Activated CD8-positive, alpha-beta memory T cell treated with anti-CD3 and anti-CD28 coated beads for 24 hours (primary cell): ENCODE data around the gene USP10.

Source experiments
- DNase-seq: peaks from one replicate; pipeline ENCODE4 v3.0.0-alpha.2; 2020

USP10 gene

DNA sequence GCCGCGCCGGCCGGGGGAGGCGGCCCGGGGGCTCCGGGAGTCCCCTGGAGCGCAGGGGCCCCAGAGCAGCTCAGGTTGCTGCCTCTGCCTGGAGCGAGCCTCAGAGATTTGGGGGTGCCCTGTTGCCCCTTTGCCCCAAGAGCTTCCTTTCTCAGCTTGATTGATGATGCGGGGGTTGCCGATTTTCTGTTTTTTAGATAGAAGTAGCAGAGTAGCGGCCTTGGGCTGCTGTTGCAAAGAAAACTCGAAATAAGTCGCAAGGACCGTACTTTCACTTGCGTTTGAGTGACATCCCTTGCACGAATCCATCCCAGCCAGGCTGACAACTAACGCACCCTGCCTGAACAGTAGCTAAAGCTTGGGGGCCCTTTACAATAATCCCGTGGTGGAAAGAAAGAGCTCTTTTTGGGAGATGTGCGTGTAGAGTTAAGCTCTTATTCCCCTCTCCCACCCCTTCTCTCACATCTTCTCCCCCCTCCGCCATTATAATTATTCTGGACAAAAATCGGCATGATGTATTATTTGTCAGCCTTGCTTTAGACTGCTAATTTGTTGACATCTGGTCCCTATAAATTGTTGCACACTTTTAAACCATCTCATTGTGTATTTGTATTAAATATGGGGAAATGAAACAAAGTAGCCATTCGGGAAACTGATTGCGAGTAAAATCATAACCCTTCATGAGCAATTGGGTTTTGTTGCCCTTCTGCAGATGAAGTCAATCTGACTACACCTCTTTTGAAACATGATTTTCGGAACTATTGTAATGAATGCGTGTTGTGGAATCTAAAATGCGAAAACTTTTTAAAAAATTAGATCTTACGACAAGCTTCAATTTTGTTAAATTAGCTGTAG lies 873 bp downstream of the USP10 start:
- DNase-seq = peak; percentile 79

DNA sequence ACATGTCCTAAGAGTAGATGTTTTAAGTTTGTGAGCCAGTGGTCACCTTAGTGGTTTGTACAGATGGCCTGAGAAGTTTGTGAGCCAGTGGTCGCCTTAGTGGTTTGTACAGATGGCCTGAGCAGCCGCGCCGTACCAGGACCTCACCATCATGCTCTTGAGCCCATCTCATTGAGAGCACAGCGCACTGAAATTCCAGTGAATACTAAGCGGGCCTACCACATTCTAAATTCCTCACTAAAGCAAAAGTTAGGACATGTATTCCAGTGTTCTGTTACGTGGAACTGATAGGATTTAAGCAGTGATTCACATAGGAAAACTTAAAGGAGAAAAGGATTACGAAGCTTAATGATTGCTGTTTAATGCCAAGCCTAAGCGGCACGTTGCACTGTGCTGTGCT lies 3.9 kb downstream of the USP10 start:
- DNase-seq = no peak

DNA sequence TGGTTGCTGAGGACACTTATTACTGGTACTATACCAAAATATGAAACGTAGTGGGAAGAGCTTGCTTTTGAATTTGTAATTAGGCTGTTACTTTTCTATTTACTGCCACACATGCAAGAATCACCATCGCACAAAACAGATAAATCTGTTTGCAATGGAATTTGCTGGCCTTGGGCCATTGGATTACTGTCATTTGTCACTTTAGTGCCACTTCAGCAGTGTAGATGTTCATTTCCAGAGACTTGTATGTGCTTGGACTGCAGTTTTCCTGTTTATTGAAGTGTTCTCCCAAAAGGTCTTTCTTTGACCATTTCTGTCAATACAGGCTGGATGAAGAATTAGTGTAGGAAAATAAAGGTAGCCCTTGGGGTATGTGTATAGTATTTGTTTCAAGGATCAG lies 4.5 kb downstream of the USP10 start:
- DNase-seq = no peak

DNA sequence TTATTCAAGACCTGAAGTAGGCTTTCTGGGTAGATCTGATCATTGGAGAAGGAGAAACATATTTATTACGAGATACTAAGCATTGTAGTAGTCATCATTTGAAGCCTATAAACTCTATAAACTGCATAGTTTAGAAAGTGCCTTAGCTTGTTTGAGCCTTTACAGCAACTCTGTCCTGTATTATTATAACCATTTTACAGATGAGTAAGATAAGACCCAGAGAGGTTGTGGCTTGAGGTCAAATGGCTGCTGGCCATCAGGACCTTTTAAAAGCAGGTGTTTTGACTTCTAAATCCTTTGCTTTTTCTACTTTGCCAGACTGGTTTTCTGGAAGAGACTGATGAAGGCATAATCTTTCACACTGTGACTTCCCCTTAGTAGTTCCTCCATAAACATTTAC lies 7.1 kb downstream of the USP10 start:
- no peak for DNase-seq

DNA sequence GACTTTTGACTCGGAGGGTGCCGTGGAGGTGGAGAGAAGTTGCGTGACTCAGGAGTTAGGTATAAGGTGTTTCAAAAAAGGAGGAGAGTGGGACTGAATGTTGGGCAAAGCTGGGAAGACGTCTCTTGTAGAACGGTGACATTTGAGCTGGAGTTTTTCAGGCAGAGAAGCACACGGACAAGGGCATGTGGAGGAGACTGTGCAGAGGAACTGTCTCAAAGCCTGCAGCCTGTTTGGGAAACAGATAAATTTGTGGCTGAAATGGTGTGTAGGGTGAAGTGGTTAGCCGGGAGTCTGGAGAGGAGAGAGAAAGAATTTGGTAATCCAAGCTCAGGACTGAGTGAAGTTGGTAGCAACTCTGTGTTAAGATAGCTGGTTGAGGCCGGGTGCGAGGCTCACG lies 9.8 kb downstream of the USP10 start:
- no peak for DNase-seq

DNA sequence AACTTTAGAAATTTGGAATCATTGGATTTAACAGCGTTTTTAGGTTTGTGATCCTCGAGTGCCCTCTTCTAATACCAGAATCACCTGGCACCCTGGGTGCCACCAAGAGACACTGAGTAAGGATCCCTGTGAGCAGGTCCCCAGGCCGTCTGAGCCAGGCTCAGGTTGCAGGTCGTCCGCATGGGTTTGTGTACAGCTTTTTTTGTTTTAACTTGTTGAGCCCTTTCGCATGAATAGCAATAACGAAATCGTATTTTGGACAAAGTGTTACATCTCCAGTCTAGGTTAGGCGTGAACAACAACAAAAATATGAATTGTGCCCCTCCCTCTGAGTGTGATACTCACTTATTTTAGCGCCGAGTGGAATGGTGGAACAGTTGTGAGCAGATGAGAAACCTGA lies 10.9 kb downstream of the USP10 start:
- no peak for DNase-seq

DNA sequence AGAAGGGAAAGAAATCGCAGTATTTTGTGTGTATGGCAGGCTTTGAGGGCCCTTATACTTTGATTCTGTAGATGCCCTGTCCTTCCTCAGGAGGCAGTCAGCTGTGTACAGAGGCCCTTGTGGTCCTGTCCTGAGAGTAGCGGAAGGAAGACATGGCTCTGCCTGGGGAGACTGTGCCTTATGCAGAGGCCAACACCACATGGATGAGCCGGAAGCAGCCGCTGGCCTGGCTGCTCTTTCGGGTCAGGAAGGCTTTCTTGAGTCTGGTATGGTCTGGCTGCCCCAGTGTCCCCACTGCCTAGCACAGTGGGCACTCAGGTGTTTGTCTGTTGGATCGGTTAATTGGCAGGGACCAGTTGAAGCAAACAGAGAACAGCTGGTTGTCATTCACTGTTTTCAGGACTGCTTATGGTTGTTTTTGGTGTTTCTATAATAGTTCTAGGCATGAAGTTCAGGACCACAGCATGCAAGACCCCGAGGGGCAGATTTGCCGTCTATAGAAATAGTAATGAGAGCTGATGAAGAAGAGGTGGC lies 12.4 kb downstream of the USP10 start:
- DNase-seq = no peak

DNA sequence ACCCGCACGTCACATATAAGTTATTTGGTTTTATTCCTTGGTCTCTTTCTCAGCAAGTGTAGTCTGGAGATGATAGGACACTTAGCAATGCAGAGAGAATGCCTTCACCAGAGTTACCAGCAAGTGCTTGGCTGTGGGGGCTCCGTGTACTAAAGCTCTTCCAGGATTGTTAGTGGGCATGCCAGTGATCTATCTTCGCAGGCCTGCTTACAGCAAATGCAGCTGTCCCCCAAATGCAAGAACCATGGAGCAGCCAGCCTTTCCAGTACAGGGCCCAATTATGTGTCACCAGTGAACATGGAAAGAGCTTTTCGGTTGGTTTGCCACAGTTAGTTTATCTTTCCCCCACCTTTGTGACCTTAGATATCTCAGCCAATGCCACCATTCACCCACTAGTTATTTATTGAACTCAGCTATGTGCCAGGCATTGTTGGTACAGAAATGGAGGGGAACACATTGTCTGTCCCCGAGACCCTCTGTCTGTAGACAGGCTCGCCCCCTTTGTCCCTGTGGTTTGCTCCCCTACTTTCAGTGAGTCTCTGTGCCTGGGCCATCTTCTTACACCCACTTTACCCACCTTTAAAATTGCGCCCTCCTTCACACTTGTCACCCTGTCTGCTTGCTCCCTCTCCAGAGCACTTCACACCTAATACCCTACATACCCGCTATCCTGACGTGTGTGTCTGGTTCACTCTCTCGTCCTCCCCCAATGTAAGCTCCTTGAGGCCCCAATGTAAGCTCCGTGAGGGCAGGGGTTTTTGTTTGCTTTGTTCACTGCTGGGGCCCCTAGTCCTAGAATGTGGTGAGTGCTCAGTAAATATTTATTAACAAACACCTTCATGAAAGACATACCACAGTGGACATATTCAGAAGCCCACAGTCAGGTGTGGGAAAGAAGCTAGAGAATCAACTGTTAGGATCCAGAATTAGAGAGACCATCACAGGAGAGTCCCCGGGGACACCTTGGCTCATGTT lies 13.3 kb downstream of the USP10 start:
- no peak for DNase-seq

DNA sequence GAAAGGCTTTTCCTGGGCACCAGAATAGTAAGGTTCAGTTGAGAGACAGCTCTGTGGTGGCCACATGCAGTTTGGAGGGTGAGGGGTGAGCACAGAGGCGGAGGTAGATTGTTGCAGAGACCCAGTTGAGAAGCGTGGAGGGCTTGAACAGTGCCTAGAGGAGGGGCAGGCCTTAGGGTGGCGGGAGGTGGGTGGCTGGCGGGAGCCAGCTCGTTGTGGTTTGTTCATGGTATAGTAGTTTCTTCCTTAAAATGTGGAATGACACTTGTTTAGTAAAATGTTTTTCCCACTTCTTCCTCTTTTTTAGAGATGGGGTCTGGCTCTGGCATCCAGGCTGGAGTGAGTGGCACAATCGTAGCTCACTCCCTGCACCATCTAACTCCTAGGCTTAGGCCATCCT lies 14.2 kb downstream of the USP10 start:
- DNase-seq = no peak

DNA sequence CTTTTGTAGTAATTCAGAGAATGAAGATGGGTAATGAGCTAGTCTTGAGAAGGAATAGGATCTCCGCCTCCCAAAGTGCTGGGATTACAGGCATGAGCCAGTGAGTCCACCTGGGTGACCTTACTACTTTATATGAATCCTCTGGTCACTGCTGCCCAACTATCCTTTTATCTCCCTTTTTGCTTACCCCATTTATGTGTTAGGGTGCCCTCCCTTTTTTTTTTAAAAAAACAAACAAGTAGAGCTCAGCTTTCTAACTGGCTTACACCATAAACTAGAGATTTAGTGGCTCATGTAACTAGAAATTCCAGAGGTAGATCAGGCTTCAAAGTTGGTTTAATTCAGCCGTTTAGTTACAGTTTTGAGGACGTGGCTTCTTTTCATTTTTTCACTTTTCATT lies 15.6 kb downstream of the USP10 start:
- no peak for DNase-seq

DNA sequence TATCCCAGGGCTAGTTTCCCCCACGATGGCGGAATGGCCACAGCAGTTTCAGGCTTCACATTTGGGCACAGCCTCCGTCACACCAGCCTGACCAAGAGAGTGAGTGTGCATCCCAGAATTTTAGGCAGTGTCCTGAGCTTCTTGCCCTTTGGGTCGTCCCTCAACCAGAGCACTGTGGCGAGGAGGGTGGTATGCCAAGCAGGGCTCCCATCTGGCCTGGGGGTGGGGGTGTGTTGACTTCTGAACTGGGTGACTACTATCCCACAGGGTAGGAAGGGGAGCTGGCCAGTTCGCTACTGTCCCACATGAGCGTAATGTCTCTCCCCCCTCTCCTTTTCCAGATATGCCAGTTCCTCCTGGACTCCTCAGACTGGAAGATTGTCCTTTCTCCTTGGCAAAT lies 16.1 kb downstream of the USP10 start:
- DNase-seq = no peak

DNA sequence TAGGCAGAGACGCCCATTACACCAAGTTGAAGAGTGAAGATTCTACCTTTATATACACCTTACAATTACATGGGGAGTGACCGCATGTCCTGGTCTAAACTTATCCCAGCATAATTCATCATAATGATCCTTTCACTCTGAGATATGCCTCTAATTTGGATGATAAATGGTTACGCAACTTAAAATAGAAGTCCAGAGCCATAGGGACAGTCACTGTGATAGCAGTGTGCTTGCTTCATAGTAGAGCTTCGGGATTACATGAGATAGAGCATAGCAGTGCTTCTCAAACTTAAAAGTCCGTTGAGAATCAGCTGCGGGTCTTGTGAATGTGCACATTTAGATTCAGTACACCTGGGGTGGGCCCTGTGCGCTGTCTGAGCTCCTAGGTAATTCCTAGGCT lies 16.9 kb downstream of the USP10 start:
- no peak for DNase-seq

DNA sequence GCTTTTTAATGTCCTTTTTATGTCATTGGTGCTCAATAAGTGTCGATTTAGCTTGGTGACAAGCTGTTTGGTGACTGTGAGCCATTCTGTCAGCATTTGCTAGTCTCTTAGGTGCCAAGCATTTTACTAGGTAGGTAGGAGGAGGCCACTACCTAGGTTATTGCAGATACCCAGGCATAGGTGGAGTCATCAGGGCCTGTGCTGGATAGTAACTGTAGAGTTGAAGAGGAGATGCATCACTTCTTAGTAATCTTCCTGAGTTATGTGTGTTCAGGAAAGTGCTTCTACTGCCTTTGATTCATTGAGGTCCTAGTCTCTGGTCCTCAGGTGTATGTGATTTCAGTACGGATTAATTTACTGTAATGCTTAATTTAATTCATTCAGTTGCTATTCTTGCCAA lies 17.7 kb downstream of the USP10 start:
- DNase-seq = no peak

DNA sequence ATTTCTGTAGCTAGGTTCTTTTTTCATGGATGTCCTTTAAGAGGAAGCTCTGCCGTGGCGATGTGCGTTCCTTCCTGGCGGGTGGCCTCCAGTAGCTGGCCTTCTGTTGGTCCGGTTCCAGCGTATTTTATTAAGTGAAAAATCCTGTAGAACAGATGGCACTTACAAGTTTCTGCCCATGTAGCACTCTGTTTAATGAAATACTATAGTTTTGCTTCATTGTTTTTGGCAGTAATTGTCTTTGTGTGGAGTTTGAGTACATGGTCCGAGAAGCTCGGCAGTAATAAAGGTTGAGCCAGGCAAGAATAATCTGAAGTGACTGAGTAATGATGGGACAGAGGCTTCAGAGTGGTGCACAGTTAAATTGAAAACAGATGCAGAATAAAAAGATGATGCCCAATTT lies 20.4 kb downstream of the USP10 start:
- DNase-seq = no peak

DNA sequence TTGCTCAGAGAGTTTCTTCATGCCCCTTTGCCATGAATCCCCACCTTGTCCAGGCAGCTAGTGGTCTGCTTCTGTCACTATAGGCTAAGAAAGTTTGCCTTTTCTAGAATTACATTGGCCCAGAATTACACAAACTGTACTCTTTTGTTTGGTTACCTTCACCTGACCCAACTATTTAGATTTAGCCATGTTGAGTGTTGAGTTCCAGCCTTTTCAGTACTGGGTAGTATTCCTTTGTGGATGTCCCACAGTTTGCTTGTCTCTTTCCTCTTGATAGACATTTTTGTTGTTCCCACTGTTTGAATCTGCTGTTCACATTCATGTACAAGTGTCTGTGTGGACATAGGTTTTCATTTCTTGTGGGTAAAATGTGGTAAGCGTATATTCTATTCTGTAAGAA lies 22.3 kb downstream of the USP10 start:
- no peak for DNase-seq

DNA sequence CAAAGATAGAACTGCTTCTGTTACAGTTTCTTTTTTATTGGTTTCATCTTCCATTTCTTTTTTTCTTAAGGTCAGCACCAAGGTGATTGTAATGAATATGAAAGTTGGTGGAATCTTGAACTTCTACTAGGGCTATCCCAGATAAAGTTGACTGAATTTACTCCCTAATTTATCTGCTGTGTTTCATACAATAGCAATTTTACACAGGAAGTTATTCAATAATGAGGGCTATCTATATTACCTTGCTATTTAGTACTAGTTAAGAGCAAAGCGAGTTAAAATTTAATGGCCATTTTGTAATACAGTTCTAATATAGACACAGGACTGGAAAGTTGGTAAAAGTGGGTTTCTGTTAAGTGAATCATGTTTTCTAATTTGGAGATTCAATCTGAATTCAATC lies 24.1 kb downstream of the USP10 start:
- no peak for DNase-seq

DNA sequence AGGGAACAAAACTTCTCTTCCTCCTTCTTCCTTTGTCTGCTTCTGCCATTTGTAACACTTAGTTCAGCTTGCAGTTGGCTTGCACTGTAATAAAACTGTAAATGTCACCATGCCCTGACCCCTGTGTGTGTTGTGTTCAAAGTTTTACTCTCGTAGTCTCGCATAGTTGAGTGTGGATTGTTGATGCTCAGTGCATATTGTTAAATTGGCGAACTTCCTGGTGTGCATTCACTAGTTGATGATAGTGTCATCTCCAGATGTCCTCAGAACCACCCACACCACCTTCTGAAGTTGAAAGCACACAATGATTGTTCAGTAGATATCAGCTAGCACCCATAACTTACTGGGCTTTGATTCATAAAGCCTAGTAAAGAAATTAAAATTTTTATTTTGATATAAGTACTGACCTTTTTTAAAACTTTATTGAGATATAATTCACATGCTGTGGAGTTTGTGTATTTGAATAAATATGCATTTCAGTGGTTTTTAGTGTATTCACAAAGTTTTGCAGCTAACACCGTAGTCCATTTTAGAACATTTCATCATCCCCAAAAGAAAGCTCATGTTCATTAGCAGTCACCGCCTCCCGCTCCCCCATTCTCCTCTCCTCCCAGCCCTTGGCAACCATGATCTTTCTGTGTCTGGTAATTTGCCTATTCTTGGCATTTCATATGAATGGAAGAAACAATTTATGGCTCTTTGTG lies 25.0 kb downstream of the USP10 start:
- DNase-seq = no peak

DNA sequence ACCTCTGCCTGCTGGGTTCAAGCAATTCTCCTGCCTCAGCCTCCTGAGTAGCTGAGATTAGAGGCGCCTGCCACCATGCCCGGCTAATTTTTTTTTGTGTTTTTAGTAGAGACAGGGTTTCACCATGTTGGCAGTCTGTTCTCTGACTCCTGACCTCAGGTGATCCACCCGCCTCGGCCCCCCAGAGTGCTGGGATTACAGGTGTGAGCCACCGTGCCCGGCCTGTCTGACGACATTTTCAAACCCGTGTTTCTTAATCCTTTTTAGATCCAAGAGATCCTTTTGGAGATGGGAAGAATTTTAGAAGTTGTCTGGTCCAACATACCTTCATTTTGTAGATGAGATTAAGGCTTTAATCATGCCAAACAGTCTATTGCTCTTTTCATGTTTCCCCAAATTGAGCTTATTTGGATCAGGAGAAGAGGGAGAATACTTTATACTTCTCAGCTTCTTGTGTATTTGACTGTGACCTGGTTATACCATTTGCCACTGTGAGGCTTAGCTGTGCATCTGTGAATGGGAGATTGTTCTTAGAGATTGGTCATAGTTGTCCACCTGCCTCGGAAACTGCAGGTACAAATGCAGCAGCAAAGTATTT lies 25.8 kb downstream of the USP10 start:
- no peak for DNase-seq

DNA sequence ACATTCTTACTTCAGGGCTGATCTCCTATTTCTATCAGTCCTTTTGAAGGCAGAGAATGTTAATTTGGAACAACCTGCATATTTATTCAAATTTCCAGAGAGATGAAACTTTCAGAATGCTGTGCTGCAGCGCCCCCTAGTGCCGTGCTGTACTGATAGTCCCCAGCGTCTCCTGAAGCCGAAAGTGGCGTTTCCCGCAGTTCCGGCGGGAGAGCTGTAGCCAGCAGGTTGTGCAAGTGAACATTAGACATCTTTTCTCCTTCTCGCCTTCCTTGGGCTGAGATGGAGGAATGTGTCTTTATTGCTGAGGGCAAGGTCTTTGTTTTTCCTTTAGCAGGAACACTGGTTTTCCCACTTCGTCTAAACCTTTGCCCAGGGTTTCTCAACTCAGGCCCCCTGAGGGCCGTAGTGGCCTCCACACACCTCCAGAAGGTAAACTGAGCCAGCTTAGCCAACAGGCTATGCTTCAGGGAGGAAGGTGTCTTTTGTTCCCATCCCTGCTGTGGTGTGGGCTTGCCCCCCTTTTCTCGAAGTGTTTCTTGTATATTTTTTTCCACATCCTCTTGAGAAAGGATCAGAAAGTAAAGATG lies 26.4 kb downstream of the USP10 start:
- peak; percentile 91 for DNase-seq

DNA sequence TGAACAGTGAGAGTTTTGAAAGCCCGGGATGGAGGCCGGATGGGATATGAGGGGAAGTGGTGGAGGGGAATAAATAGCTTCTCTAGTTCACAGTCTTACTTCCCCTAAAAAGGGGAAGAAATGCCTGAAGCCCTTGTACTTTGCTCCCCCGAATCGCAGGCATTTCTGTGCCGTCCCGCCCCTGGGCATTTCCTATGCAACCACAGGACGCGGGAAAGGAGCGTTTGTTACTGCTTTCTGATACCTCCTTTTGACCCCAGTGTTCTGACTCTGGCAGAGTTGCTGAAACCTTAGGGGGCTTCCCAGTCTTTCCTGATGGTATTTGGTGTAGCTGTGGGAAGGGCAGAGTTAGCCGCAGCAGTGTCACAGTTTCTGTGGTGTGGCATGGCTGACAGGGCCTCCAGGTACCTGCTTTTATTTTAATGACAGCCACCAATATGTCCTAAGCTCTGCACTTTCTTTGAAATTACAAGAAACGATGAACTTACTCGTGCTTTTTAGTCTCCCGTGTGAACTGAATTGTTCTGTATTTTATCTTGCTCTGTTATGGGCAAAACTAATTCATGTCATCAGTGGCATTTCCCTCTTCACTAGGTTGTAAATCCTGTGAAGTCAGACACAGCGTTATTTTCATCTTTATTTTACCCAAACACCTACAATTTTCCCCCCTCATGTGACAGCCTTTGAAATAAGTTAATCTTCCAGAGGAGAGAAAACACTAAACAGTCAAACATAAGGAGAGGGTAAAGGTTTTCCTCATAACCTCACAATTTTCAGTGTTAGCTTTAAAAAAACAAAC lies 27.1 kb downstream of the USP10 start:
- no peak for DNase-seq

DNA sequence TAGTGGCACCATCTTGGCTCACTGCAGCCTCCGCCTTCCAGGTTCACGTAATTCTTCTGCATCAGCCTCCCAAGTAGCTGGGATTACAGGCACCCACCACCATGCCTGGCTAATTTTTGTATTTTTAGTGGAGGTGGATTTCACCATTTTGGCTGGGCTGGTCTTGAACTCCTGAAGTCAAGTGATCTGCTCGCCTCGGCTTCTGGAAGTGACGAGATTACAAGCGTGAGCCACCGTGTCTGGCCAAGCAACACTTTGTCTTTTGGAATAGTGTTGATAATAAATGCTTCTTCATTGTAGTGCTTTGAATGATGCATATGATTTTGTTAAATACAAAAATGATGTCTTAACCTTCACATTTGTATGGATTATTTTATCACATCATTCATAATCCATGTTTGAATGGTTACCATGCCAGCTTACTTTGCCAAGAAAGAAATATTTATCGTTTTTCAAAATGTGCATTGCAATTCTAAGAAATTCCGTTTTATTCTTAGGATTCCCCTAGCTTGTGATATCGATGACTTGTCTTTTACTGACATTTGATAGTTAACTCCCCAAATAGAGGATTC lies 29.1 kb downstream of the USP10 start:
- DNase-seq = no peak
